GM23338 (cell line): Measurements from ENCODE around the gene RNF112. TPM values are rescaled to one million over a fixed set of nuclear protein-coding genes. Genes with fewer than 3 reads are reported as not detected.
A peak's percentile ranks its signal among the peaks of the same experiment; 100 is the strongest.

ENCODE experiments used
- ATAC-seq: fragments of 200-7000 bp; cut with Tn5 transposase; 3 replicates; pipeline ENCODE4 v1.9.1; 2020
- DNase-seq: peaks from one replicate; pipeline ENCODE4 v3.0.0-alpha.2; 2015; ENCODE audit warnings: low spot score
- H2AFZ ChIP-seq: fragments of 200-600 bp; sonication (generic); 2 replicates; pipeline ENCODE4 v1.8.0; 2016; ENCODE audit warnings: antibody characterized with exemption, mild to moderate bottlenecking, moderate library complexity
- H3F3A ChIP-seq: fragments of 200-600 bp; sonication (generic); replicated peaks from 2 replicates; pipeline ENCODE4 v1.8.0; 2017; ENCODE audit warnings: antibody characterized with exemption, mixed run types, low read depth
- H3K27ac ChIP-seq: fragments of 200-600 bp; sonication (generic); 2 replicates; pipeline ENCODE4 v1.6.1; 2016; ENCODE audit warnings: low read depth
- H3K27me3 ChIP-seq: fragments of 200-600 bp; sonication (generic); 2 replicates; pipeline ENCODE4 v1.8.0; 2016; ENCODE audit warnings: mild to moderate bottlenecking, mixed run types, moderate library complexity; ENCODE audit not compliant: insufficient read depth
- H3K36me3 ChIP-seq: fragments of 200-600 bp; sonication (generic); 2 replicates; pipeline ENCODE4 v1.8.0; 2016; ENCODE audit warnings: mild to moderate bottlenecking; ENCODE audit not compliant: insufficient read depth
- H3K4me1 ChIP-seq: fragments of 200-600 bp; sonication (generic); 2 replicates; pipeline ENCODE4 v1.8.0; 2016; ENCODE audit warnings: mild to moderate bottlenecking, moderate library complexity; ENCODE audit not compliant: insufficient read depth
- H3K4me2 ChIP-seq: fragments of 200-600 bp; sonication (generic); 2 replicates; pipeline ENCODE4 v1.7.1; 2017; ENCODE audit warnings: mixed run types
- H3K4me3 ChIP-seq: fragments of 200-600 bp; sonication (generic); 2 replicates; pipeline ENCODE4 v1.6.1; 2016; ENCODE audit warnings: mixed run types
- H3K79me2 ChIP-seq: fragments of 200-600 bp; sonication (generic); replicated peaks from 2 replicates; pipeline ENCODE4 v1.8.0; 2017; ENCODE audit warnings: mild to moderate bottlenecking; ENCODE audit not compliant: insufficient read depth
- H3K9me2 ChIP-seq: fragments of 200-600 bp; sonication (generic); 2 replicates; pipeline ENCODE4 v1.8.0; 2017; ENCODE audit not compliant: insufficient read depth
- H4K20me1 ChIP-seq: fragments of 200-600 bp; sonication (generic); replicated peaks from 2 replicates; pipeline ENCODE4 v1.8.0; 2017; ENCODE audit warnings: mild to moderate bottlenecking; ENCODE audit not compliant: insufficient read depth
- H3K27ac Mint-ChIP-seq: 2 replicates; pipeline ENCODE4 v1.8.0; 2020; ENCODE audit warnings: inconsistent platforms, mild to moderate bottlenecking, moderate library complexity, mixed read lengths
- H3K27me3 Mint-ChIP-seq: 3 replicates; pipeline ENCODE4 v1.8.0; 2022; ENCODE audit warnings: low read depth, mild to moderate bottlenecking, moderate library complexity, mixed read lengths, inconsistent platforms; ENCODE audit not compliant: insufficient read depth, poor library complexity
- H3K36me3 Mint-ChIP-seq: 3 replicates; pipeline ENCODE4 v1.8.0; 2021; ENCODE audit warnings: low read depth, mild to moderate bottlenecking, inconsistent platforms, moderate library complexity, mixed read lengths
- H3K4me1 Mint-ChIP-seq: 3 replicates; pipeline ENCODE4 v1.8.0; 2020; ENCODE audit warnings: mild to moderate bottlenecking, inconsistent platforms, mixed read lengths
- H3K4me3 Mint-ChIP-seq: 3 replicates; pipeline ENCODE4 v1.8.0; 2021; ENCODE audit warnings: moderate library complexity, mild to moderate bottlenecking, inconsistent platforms, mixed read lengths
- H3K9me3 Mint-ChIP-seq: 3 replicates; pipeline ENCODE4 v1.8.0; 2020; ENCODE audit warnings: moderate library complexity, mild to moderate bottlenecking, inconsistent platforms, mixed read lengths
- CREB1 ChIP-seq: fragments of 250-450 bp; sonication (Bioruptor Pico); IDR thresholded peaks from 2 replicates; pipeline ENCODE4 v1.5.0; 2020; ENCODE audit warnings: low read depth, mild to moderate bottlenecking, moderate library complexity
- CTCF ChIP-seq, 2 experiments: fragments of 200-600 bp in 1 of 2; sonication (generic) in 1 of 2; conservative IDR thresholded peaks; 2 replicates each; pipeline versions ENCODE4 v1.5.1 to v1.6.1; 2016 to 2017; ENCODE audit warnings: antibody characterized with exemption in 2 of 2, low read depth in 2 of 2, mild to moderate bottlenecking in 2 of 2, moderate library complexity in 1 of 2
- EZH2 ChIP-seq: fragments of 200-600 bp; sonication (generic); IDR thresholded peaks from one replicate; pipeline ENCODE4 v1.8.0; 2017; ENCODE audit warnings: antibody characterized with exemption, mild to moderate bottlenecking, low read depth; ENCODE audit not compliant: unreplicated experiment
- EZH2phosphoT487 ChIP-seq: fragments of 200-600 bp; sonication (generic); IDR thresholded peaks from one replicate; pipeline ENCODE4 v1.8.1; 2018; ENCODE audit warnings: antibody characterized with exemption; ENCODE audit not compliant: unreplicated experiment
- JUNB ChIP-seq: IDR thresholded peaks from one replicate; pipeline ENCODE4 v1.6.1; 2016; ENCODE audit warnings: antibody characterized with exemption; ENCODE audit not compliant: unreplicated experiment
- NANOG ChIP-seq: IDR thresholded peaks from 2 replicates; pipeline ENCODE4 v1.6.1; 2016; ENCODE audit warnings: antibody characterized with exemption, borderline replicate concordance
- STAT1 ChIP-seq: IDR thresholded peaks from one replicate; pipeline ENCODE4 v1.6.1; 2016; ENCODE audit warnings: antibody characterized with exemption; ENCODE audit not compliant: unreplicated experiment
- polyA plus RNA-seq: library from polyadenylated mRNA; unstranded; fragments of >200 nt; fragmentation: Nextera tagmentation; extraction: Ambion mirVana; gene quantifications from 2 replicates; pipeline ENCODE4 v1.2.1, GENCODE V29; 2016
- total RNA-seq: library from RNA; depleted of rRNA; stranded (reverse); fragments of >200 nt; shearing (Covaris generic); gene quantifications from 2 replicates; pipeline ENCODE4 v1.2.3, GENCODE V29; 2014
- TF ChIP-seq, protein P1 (sequence below): fragments of 250-450 bp; sonication (Bioruptor Pico); IDR thresholded peaks from 2 replicates; pipeline ENCODE4 v1.5.0; 2020; ENCODE audit warnings: mild to moderate bottlenecking, moderate library complexity
- TF ChIP-seq, protein P2 (sequence below): IDR thresholded peaks from one replicate; pipeline ENCODE4 v1.6.1; 2018; ENCODE audit warnings: antibody characterized with exemption; ENCODE audit not compliant: unreplicated experiment

Gene RNF112
- total and polyA plus RNA-seq, 2 experiments from 2014 or later: 0.42 to 4.1 TPM

GRCh38 chr17:19433255-19433654 lies 22.2 kb downstream of the RNF112 start:
- Mint-ChIP-seq H3K27me3 (peaks cover 4% of the 10 kb centered on the region), H3K27ac (peak overlapping the region; percentile 21), H3K4me3 (peak overlapping the region; percentile 22; the same call in 2 of the 3 replicates), H3K9me3 (no peaks in the 10 kb centered on the region), H3K4me1 (peaks cover 36% of the 10 kb centered on the region), H3K36me3 (no peaks in the 10 kb centered on the region)
- H3K27ac ChIP-seq: peak overlapping the region; percentile 65
- no peaks in the 10 kb centered on the region for H3K27me3 ChIP-seq
- peaks cover 40% of the 10 kb centered on the region for H3K4me1 ChIP-seq
- H3F3A ChIP-seq: no peaks in the 10 kb centered on the region
- DNase-seq (peak; percentile 62), ATAC-seq (peak; percentile 92)
- H2AFZ ChIP-seq: no peak overlapping the region
- H3K4me3 ChIP-seq: peak overlapping the region; percentile 15; the same call in 1 of the 2 replicates
- no peaks in the 10 kb centered on the region for H3K9me2 ChIP-seq
- H3K4me2 ChIP-seq: peak overlapping the region; percentile 52
- H4K20me1 ChIP-seq: no peaks in the 10 kb centered on the region
- no peaks in the 10 kb centered on the region for H3K36me3 ChIP-seq
- no peaks in the 10 kb centered on the region for H3K79me2 ChIP-seq
- no peak for TF ChIP-seq JUNB
- TF ChIP-seq, protein P1, sequence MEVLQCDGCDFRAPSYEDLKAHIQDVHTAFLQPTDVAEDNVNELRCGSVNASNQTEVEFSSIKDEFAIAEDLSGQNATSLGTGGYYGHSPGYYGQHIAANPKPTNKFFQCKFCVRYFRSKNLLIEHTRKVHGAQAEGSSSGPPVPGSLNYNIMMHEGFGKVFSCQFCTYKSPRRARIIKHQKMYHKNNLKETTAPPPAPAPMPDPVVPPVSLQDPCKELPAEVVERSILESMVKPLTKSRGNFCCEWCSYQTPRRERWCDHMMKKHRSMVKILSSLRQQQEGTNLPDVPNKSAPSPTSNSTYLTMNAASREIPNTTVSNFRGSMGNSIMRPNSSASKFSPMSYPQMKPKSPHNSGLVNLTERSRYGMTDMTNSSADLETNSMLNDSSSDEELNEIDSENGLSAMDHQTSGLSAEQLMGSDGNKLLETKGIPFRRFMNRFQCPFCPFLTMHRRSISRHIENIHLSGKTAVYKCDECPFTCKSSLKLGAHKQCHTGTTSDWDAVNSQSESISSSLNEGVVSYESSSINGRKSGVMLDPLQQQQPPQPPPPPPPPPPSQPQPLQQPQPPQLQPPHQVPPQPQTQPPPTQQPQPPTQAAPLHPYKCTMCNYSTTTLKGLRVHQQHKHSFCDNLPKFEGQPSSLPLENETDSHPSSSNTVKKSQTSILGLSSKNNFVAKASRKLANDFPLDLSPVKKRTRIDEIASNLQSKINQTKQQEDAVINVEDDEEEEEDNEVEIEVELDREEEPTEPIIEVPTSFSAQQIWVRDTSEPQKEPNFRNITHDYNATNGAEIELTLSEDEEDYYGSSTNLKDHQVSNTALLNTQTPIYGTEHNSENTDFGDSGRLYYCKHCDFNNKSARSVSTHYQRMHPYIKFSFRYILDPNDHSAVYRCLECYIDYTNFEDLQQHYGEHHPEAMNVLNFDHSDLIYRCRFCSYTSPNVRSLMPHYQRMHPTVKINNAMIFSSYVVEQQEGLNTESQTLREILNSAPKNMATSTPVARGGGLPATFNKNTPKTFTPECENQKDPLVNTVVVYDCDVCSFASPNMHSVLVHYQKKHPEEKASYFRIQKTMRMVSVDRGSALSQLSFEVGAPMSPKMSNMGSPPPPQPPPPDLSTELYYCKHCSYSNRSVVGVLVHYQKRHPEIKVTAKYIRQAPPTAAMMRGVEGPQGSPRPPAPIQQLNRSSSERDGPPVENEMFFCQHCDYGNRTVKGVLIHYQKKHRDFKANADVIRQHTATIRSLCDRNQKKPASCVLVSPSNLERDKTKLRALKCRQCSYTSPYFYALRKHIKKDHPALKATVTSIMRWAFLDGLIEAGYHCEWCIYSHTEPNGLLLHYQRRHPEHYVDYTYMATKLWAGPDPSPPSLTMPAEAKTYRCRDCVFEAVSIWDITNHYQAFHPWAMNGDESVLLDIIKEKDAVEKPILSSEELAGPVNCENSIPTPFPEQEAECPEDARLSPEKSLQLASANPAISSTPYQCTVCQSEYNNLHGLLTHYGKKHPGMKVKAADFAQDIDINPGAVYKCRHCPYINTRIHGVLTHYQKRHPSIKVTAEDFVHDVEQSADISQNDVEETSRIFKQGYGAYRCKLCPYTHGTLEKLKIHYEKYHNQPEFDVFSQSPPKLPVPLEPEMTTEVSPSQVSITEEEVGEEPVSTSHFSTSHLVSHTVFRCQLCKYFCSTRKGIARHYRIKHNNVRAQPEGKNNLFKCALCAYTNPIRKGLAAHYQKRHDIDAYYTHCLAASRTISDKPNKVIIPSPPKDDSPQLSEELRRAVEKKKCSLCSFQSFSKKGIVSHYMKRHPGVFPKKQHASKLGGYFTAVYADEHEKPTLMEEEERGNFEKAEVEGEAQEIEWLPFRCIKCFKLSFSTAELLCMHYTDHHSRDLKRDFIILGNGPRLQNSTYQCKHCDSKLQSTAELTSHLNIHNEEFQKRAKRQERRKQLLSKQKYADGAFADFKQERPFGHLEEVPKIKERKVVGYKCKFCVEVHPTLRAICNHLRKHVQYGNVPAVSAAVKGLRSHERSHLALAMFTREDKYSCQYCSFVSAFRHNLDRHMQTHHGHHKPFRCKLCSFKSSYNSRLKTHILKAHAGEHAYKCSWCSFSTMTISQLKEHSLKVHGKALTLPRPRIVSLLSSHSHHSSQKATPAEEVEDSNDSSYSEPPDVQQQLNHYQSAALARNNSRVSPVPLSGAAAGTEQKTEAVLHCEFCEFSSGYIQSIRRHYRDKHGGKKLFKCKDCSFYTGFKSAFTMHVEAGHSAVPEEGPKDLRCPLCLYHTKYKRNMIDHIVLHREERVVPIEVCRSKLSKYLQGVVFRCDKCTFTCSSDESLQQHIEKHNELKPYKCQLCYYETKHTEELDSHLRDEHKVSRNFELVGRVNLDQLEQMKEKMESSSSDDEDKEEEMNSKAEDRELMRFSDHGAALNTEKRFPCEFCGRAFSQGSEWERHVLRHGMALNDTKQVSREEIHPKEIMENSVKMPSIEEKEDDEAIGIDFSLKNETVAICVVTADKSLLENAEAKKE (CRISPR knock-in tag): no peak
- no peak for TF ChIP-seq CTCF (conservative IDR thresholded peaks at IDR 0.05; ENCODE audit: low read depth in 2 of 2)
- no peak for TF ChIP-seq EZH2phosphoT487
- TF ChIP-seq STAT1: no peak
- TF ChIP-seq CREB1 (CRISPR knock-in tag): no peak
- TF ChIP-seq EZH2: no peak
- TF ChIP-seq, protein P2, sequence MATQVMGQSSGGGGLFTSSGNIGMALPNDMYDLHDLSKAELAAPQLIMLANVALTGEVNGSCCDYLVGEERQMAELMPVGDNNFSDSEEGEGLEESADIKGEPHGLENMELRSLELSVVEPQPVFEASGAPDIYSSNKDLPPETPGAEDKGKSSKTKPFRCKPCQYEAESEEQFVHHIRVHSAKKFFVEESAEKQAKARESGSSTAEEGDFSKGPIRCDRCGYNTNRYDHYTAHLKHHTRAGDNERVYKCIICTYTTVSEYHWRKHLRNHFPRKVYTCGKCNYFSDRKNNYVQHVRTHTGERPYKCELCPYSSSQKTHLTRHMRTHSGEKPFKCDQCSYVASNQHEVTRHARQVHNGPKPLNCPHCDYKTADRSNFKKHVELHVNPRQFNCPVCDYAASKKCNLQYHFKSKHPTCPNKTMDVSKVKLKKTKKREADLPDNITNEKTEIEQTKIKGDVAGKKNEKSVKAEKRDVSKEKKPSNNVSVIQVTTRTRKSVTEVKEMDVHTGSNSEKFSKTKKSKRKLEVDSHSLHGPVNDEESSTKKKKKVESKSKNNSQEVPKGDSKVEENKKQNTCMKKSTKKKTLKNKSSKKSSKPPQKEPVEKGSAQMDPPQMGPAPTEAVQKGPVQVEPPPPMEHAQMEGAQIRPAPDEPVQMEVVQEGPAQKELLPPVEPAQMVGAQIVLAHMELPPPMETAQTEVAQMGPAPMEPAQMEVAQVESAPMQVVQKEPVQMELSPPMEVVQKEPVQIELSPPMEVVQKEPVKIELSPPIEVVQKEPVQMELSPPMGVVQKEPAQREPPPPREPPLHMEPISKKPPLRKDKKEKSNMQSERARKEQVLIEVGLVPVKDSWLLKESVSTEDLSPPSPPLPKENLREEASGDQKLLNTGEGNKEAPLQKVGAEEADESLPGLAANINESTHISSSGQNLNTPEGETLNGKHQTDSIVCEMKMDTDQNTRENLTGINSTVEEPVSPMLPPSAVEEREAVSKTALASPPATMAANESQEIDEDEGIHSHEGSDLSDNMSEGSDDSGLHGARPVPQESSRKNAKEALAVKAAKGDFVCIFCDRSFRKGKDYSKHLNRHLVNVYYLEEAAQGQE: no peak
- no peak for TF ChIP-seq NANOG
